ENCODE data around the gene IRF4. TPM values are rescaled to one million over a fixed set of nuclear protein-coding genes. Genes with fewer than 3 reads are reported as not detected.

Gene IRF4
- total and polyA plus RNA-seq, 2 donors (not counting 1 experiment from before 2014, with no cell fraction given): 75.7 to 142 TPM

DNA sequence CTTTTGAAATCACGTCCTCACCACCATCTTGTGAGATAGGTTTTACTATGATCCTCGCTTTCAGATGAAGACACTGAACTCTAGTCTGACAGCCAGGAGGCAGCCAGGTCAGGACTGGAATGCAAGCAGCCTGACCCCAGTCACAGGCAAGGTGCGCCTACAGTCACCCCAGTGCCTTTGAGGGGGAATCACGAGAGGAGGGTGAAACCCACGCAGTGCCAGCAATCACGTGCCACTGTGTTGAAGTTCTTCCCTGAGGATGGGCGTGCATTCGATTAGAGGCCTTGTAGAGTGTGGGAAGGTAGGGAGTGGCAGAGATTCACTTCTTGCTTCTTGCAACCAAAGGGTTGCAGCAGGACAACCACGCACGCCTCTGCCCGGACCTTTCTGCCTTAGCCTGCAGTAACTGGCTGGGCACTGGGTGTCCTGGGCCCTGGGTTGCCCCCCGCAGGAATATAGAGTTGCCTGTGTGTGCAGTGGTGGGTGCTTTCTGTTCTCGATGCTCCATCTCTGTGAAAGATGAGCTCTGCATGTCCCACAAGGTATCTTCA is 33.7 kb upstream of the IRF4 start:
- H3K36me3 ChIP-seq (replicated peaks in 1 of 2; ENCODE audit: control extremely low read depth in 1 of 2, control insufficient read depth in 1 of 2, extremely low read depth in 1 of 2, insufficient read depth in 2 of 2, low read length in 1 of 2): peaks cover 0 to 4% of the 10 kb centered on the region in 2 experiments
- Mint-ChIP-seq H3K4me1 (peaks cover 70% of the 10 kb centered on the region), H3K9me3 (ENCODE audit: insufficient read depth) (no peaks in the 10 kb centered on the region), H3K4me3 (peak overlapping the region; percentile 77), H3K27me3 (no peaks in the 10 kb centered on the region), H3K27ac (peak overlapping the region; percentile 98)
- DNase-seq (no peak), ATAC-seq (ENCODE audit: low read depth) (no peak)
- WGBS (ENCODE audit: insufficient coverage): 88% methylated on average over 12 of the region's 13 CpGs
- no peaks in the 10 kb centered on the region for H3K27me3 ChIP-seq (replicated peaks in 1 of 4; ENCODE audit: control extremely low read depth in 1 of 4, control insufficient read depth in 3 of 4, insufficient read depth in 4 of 4, low read length in 3 of 4)
- TF ChIP-seq, protein P1, sequence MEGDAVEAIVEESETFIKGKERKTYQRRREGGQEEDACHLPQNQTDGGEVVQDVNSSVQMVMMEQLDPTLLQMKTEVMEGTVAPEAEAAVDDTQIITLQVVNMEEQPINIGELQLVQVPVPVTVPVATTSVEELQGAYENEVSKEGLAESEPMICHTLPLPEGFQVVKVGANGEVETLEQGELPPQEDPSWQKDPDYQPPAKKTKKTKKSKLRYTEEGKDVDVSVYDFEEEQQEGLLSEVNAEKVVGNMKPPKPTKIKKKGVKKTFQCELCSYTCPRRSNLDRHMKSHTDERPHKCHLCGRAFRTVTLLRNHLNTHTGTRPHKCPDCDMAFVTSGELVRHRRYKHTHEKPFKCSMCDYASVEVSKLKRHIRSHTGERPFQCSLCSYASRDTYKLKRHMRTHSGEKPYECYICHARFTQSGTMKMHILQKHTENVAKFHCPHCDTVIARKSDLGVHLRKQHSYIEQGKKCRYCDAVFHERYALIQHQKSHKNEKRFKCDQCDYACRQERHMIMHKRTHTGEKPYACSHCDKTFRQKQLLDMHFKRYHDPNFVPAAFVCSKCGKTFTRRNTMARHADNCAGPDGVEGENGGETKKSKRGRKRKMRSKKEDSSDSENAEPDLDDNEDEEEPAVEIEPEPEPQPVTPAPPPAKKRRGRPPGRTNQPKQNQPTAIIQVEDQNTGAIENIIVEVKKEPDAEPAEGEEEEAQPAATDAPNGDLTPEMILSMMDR (IDR thresholded peaks at IDR 0.05): no peak
- no peak for TF ChIP-seq EZH2 (IDR thresholded peaks at IDR 0.05; ENCODE audit: borderline replicate concordance, insufficient read depth, low read depth, low read length, poor library complexity, severe bottlenecking)
- no peaks in the 10 kb centered on the region for H3K79me2 ChIP-seq (ENCODE audit: control insufficient read depth, insufficient read depth, low read length)
- H3K9ac ChIP-seq (ENCODE audit: low read length): no peak overlapping the region
- H4K20me1 ChIP-seq (ENCODE audit: control insufficient read depth, insufficient read depth, low read length, poor library complexity, severe bottlenecking): no peaks in the 10 kb centered on the region
- POLR2A ChIA-PET: interaction anchor here (0.6 kb wide), 1 partner anchor 103 kb away, joined by 3 read pairs; no protein-coding TSS in a partner anchor
- H3K4me1 ChIP-seq (ENCODE audit: control insufficient read depth in 2 of 2, insufficient read depth in 2 of 2, low read length in 2 of 2): peaks cover 48 to 68% of the 10 kb centered on the region in 2 donors
- peak overlapping the region; percentile 63 for H3K4me2 ChIP-seq (replicated peaks; ENCODE audit: low read depth, low read length, poor library complexity, severe bottlenecking)
- CTCF ChIA-PET: interaction anchor here (1.0 to 1.2 kb wide), 2 partner anchors 19 to 20 kb away, joined by 3 to 4 read pairs; no protein-coding TSS in a partner anchor
- H3K9me3 ChIP-seq (ENCODE audit: control extremely low read depth in 1 of 3, control insufficient read depth in 2 of 3, insufficient read depth in 1 of 3, low read length in 2 of 3): peaks cover 0 to 37% (median 0%) of the 10 kb centered on the region in 3 donors
- peak overlapping the region in 1 of 5 experiments; percentile 11 for H3K4me3 ChIP-seq (ENCODE audit: control extremely low read depth in 1 of 5, extremely low read depth in 1 of 5, insufficient read depth in 1 of 5, low read depth in 2 of 5, low read length in 4 of 5)
- peak overlapping the region; percentile 42 to 75 for H3K27ac ChIP-seq (ENCODE audit: low read length in 2 of 2)
- intact Hi-C loops (cut with micrococcal nuclease): loop anchor here (2.0 kb wide), 2 partner anchors 17 to 67 kb away; no protein-coding TSS in a partner anchor
- H2AFZ ChIP-seq (ENCODE audit: insufficient read depth, low read depth, low read length, poor library complexity, severe bottlenecking): peak overlapping the region; percentile 57

GRCh38 chr6:358432-358831 is 33.1 kb upstream of the IRF4 start:
- POLR2A ChIA-PET: interaction anchor here (0.6 to 1.7 kb wide), 2 partner anchors 65 to 104 kb away, joined by 3 to 7 read pairs; no protein-coding TSS in a partner anchor
- peak overlapping the region in 2 of 5 experiments; percentile 2 to 11 for H3K4me3 ChIP-seq (ENCODE audit: control extremely low read depth in 1 of 5, extremely low read depth in 1 of 5, insufficient read depth in 1 of 5, low read depth in 2 of 5, low read length in 4 of 5)
- CTCF ChIA-PET: interaction anchor here (1.0 to 1.2 kb wide), 2 partner anchors 19 to 20 kb away, joined by 3 to 4 read pairs; no protein-coding TSS in a partner anchor
- intact Hi-C loops (cut with micrococcal nuclease): loop anchor here (2.0 kb wide), 1 partner anchor 18 kb away; no protein-coding TSS in a partner anchor
- Mint-ChIP-seq H3K9me3 (ENCODE audit: insufficient read depth) (no peaks in the 10 kb centered on the region), H3K4me3 (peak overlapping the region; percentile 76), H3K4me1 (peaks cover 71% of the 10 kb centered on the region), H3K27me3 (no peaks in the 10 kb centered on the region), H3K27ac (peak overlapping the region; percentile 98)
- peak overlapping the region; percentile 4 for H3K9ac ChIP-seq (ENCODE audit: low read length)
- WGBS (ENCODE audit: insufficient coverage): 57% methylated on average over 4 of the region's 4 CpGs
- no peaks in the 10 kb centered on the region for H3K36me3 ChIP-seq (replicated peaks in 1 of 2; ENCODE audit: control extremely low read depth in 1 of 2, control insufficient read depth in 1 of 2, extremely low read depth in 1 of 2, insufficient read depth in 2 of 2, low read length in 1 of 2)
- H2AFZ ChIP-seq (ENCODE audit: insufficient read depth, low read depth, low read length, poor library complexity, severe bottlenecking): peak overlapping the region; percentile 57
- peaks cover 0 to 38% (median 0%) of the 10 kb centered on the region in 3 donors for H3K9me3 ChIP-seq (ENCODE audit: control extremely low read depth in 1 of 3, control insufficient read depth in 2 of 3, insufficient read depth in 1 of 3, low read length in 2 of 3)
- peaks cover 48 to 68% of the 10 kb centered on the region in 2 donors for H3K4me1 ChIP-seq (ENCODE audit: control insufficient read depth in 2 of 2, insufficient read depth in 2 of 2, low read length in 2 of 2)
- TF ChIP-seq EZH2 (IDR thresholded peaks at IDR 0.05; ENCODE audit: borderline replicate concordance, insufficient read depth, low read depth, low read length, poor library complexity, severe bottlenecking): no peak
- TF ChIP-seq, protein P1 (IDR thresholded peaks at IDR 0.05): no peak
- DNase-seq: peak; percentile 72
- no peaks in the 10 kb centered on the region for H3K79me2 ChIP-seq (ENCODE audit: control insufficient read depth, insufficient read depth, low read length)
- no peaks in the 10 kb centered on the region for H4K20me1 ChIP-seq (ENCODE audit: control insufficient read depth, insufficient read depth, low read length, poor library complexity, severe bottlenecking)
- H3K27me3 ChIP-seq (replicated peaks in 1 of 4; ENCODE audit: control extremely low read depth in 1 of 4, control insufficient read depth in 3 of 4, insufficient read depth in 4 of 4, low read length in 3 of 4): no peaks in the 10 kb centered on the region
- H3K4me2 ChIP-seq (replicated peaks; ENCODE audit: low read depth, low read length, poor library complexity, severe bottlenecking): peak overlapping the region; percentile 63
- H3K27ac ChIP-seq (ENCODE audit: low read length in 2 of 2): peak overlapping the region; percentile 16 to 75
- ATAC-seq (ENCODE audit: low read depth): peak; percentile 53

Measured in B cell (primary cell).